Measurements from ENCODE around the gene MYMK. TPM values are rescaled to one million over a fixed set of nuclear protein-coding genes. Genes with fewer than 3 reads are reported as not detected.

The MYMK gene
- total and polyA plus RNA-seq, 2 experiments from 2014 or later = not detected

- H3K27me3 ChIP-seq (ENCODE audit: insufficient read depth) = no peaks in the 10 kb centered on the region
- no peak for DNase-seq (ENCODE audit: low spot score)
- H3K36me3 Mint-ChIP-seq (ENCODE audit: low read depth) = no peaks in the 10 kb centered on the region; the same call in 2 of the 3 replicates
- peak overlapping the region; percentile 73; the same call in 1 of the 2 replicates for H3K4me2 ChIP-seq
- H3K27ac ChIP-seq (ENCODE audit: low read depth) = no peak overlapping the region
- H2AFZ ChIP-seq = peak overlapping the region; percentile 96
- peaks cover 41% of the 10 kb centered on the region for H3K4me1 Mint-ChIP-seq
- no peaks in the 10 kb centered on the region for H3K9me3 Mint-ChIP-seq
- H3F3A ChIP-seq (replicated peaks; ENCODE audit: low read depth) = no peaks in the 10 kb centered on the region
- no peak overlapping the region for H3K27ac Mint-ChIP-seq
- no peaks in the 10 kb centered on the region for H3K79me2 ChIP-seq (replicated peaks; ENCODE audit: insufficient read depth)
- H3K9me2 ChIP-seq (ENCODE audit: insufficient read depth) = no peaks in the 10 kb centered on the region
- H3K36me3 ChIP-seq (ENCODE audit: insufficient read depth) = no peaks in the 10 kb centered on the region
- TF ChIP-seq, protein P1, sequence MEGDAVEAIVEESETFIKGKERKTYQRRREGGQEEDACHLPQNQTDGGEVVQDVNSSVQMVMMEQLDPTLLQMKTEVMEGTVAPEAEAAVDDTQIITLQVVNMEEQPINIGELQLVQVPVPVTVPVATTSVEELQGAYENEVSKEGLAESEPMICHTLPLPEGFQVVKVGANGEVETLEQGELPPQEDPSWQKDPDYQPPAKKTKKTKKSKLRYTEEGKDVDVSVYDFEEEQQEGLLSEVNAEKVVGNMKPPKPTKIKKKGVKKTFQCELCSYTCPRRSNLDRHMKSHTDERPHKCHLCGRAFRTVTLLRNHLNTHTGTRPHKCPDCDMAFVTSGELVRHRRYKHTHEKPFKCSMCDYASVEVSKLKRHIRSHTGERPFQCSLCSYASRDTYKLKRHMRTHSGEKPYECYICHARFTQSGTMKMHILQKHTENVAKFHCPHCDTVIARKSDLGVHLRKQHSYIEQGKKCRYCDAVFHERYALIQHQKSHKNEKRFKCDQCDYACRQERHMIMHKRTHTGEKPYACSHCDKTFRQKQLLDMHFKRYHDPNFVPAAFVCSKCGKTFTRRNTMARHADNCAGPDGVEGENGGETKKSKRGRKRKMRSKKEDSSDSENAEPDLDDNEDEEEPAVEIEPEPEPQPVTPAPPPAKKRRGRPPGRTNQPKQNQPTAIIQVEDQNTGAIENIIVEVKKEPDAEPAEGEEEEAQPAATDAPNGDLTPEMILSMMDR (conservative IDR thresholded peaks at IDR 0.05; ENCODE audit: low read depth in 2 of 2) = peak; percentile 22 to 50; a peak in 2 of 4 replicates
- no peak for TF ChIP-seq NANOG (IDR thresholded peaks at IDR 0.05; ENCODE audit: borderline replicate concordance)
- H3K4me1 ChIP-seq (ENCODE audit: insufficient read depth) = peaks cover 30% of the 10 kb centered on the region
- no peak overlapping the region; the same call in 2 of the 3 replicates for H3K4me3 Mint-ChIP-seq
- H3K4me3 ChIP-seq = no peak overlapping the region
- peaks cover 16% of the 10 kb centered on the region for H3K27me3 Mint-ChIP-seq (ENCODE audit: insufficient read depth, low read depth, poor library complexity)
- H4K20me1 ChIP-seq (replicated peaks; ENCODE audit: insufficient read depth) = no peaks in the 10 kb centered on the region
- ATAC-seq = peak; percentile 9; the same call in 2 of the 3 replicates
Measured at GRCh38 chr9:133525677-133526076, 918 bp upstream of the MYMK start.

DNA sequence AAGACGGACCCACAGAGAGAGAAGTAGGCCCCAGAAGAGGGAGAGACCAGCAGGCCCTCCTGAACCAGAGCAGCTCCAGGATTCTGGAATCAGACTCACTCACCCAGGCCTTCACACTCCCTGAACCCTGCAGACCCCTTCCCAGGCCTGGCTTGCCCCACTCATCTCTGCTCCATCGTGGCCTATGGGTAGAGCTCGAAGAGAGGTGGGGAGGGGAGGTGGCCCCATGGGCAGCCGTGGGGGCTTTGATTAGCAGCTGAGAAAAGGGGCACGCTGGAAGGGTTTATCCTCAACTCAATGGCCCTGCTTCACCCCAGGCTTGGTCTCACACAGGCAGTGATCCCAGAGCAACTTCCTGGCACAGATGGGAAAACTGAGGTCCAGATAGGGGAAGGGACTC lies 613 bp downstream of the MYMK start:
- Histone ChIP-seq H3K36me3 (ENCODE audit: insufficient read depth) (no peaks in the 10 kb centered on the region), H3F3A (replicated peaks; ENCODE audit: low read depth) (no peaks in the 10 kb centered on the region), H3K27me3 (ENCODE audit: insufficient read depth) (no peaks in the 10 kb centered on the region), H2AFZ (no peak overlapping the region), H3K4me2 (no peak overlapping the region), H3K4me1 (ENCODE audit: insufficient read depth) (peaks cover 30% of the 10 kb centered on the region), H3K27ac (ENCODE audit: low read depth) (no peak overlapping the region), H4K20me1 (replicated peaks; ENCODE audit: insufficient read depth) (no peaks in the 10 kb centered on the region), H3K4me3 (no peak overlapping the region), H3K9me2 (ENCODE audit: insufficient read depth) (no peaks in the 10 kb centered on the region), H3K79me2 (replicated peaks; ENCODE audit: insufficient read depth) (no peaks in the 10 kb centered on the region)
- H3K9me3 Mint-ChIP-seq = no peaks in the 10 kb centered on the region
- H3K36me3 Mint-ChIP-seq (ENCODE audit: low read depth) = no peaks in the 10 kb centered on the region; the same call in 2 of the 3 replicates
- no peak overlapping the region for H3K4me3 Mint-ChIP-seq
- DNase-seq (ENCODE audit: low spot score) = no peak
- H3K27me3 Mint-ChIP-seq (ENCODE audit: insufficient read depth, low read depth, poor library complexity) = peaks cover 16% of the 10 kb centered on the region
- peaks cover 37% of the 10 kb centered on the region for H3K4me1 Mint-ChIP-seq
- H3K27ac Mint-ChIP-seq = no peak overlapping the region
- no peak for ATAC-seq
- TF ChIP-seq, protein P2, sequence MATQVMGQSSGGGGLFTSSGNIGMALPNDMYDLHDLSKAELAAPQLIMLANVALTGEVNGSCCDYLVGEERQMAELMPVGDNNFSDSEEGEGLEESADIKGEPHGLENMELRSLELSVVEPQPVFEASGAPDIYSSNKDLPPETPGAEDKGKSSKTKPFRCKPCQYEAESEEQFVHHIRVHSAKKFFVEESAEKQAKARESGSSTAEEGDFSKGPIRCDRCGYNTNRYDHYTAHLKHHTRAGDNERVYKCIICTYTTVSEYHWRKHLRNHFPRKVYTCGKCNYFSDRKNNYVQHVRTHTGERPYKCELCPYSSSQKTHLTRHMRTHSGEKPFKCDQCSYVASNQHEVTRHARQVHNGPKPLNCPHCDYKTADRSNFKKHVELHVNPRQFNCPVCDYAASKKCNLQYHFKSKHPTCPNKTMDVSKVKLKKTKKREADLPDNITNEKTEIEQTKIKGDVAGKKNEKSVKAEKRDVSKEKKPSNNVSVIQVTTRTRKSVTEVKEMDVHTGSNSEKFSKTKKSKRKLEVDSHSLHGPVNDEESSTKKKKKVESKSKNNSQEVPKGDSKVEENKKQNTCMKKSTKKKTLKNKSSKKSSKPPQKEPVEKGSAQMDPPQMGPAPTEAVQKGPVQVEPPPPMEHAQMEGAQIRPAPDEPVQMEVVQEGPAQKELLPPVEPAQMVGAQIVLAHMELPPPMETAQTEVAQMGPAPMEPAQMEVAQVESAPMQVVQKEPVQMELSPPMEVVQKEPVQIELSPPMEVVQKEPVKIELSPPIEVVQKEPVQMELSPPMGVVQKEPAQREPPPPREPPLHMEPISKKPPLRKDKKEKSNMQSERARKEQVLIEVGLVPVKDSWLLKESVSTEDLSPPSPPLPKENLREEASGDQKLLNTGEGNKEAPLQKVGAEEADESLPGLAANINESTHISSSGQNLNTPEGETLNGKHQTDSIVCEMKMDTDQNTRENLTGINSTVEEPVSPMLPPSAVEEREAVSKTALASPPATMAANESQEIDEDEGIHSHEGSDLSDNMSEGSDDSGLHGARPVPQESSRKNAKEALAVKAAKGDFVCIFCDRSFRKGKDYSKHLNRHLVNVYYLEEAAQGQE (IDR thresholded peaks at IDR 0.05; ENCODE audit: unreplicated experiment) = no peak
- no peak for TF ChIP-seq ZNF331 (CRISPR knock-in tag; IDR thresholded peaks at IDR 0.05; ENCODE audit: low read depth)
- no peak for TF ChIP-seq NANOG (IDR thresholded peaks at IDR 0.05; ENCODE audit: borderline replicate concordance)
- TF ChIP-seq EZH2 (IDR thresholded peaks at IDR 0.05; ENCODE audit: low read depth, unreplicated experiment) = no peak
- no peak for TF ChIP-seq CREB1 (CRISPR knock-in tag; IDR thresholded peaks at IDR 0.05; ENCODE audit: low read depth)
- TF ChIP-seq, protein P3, sequence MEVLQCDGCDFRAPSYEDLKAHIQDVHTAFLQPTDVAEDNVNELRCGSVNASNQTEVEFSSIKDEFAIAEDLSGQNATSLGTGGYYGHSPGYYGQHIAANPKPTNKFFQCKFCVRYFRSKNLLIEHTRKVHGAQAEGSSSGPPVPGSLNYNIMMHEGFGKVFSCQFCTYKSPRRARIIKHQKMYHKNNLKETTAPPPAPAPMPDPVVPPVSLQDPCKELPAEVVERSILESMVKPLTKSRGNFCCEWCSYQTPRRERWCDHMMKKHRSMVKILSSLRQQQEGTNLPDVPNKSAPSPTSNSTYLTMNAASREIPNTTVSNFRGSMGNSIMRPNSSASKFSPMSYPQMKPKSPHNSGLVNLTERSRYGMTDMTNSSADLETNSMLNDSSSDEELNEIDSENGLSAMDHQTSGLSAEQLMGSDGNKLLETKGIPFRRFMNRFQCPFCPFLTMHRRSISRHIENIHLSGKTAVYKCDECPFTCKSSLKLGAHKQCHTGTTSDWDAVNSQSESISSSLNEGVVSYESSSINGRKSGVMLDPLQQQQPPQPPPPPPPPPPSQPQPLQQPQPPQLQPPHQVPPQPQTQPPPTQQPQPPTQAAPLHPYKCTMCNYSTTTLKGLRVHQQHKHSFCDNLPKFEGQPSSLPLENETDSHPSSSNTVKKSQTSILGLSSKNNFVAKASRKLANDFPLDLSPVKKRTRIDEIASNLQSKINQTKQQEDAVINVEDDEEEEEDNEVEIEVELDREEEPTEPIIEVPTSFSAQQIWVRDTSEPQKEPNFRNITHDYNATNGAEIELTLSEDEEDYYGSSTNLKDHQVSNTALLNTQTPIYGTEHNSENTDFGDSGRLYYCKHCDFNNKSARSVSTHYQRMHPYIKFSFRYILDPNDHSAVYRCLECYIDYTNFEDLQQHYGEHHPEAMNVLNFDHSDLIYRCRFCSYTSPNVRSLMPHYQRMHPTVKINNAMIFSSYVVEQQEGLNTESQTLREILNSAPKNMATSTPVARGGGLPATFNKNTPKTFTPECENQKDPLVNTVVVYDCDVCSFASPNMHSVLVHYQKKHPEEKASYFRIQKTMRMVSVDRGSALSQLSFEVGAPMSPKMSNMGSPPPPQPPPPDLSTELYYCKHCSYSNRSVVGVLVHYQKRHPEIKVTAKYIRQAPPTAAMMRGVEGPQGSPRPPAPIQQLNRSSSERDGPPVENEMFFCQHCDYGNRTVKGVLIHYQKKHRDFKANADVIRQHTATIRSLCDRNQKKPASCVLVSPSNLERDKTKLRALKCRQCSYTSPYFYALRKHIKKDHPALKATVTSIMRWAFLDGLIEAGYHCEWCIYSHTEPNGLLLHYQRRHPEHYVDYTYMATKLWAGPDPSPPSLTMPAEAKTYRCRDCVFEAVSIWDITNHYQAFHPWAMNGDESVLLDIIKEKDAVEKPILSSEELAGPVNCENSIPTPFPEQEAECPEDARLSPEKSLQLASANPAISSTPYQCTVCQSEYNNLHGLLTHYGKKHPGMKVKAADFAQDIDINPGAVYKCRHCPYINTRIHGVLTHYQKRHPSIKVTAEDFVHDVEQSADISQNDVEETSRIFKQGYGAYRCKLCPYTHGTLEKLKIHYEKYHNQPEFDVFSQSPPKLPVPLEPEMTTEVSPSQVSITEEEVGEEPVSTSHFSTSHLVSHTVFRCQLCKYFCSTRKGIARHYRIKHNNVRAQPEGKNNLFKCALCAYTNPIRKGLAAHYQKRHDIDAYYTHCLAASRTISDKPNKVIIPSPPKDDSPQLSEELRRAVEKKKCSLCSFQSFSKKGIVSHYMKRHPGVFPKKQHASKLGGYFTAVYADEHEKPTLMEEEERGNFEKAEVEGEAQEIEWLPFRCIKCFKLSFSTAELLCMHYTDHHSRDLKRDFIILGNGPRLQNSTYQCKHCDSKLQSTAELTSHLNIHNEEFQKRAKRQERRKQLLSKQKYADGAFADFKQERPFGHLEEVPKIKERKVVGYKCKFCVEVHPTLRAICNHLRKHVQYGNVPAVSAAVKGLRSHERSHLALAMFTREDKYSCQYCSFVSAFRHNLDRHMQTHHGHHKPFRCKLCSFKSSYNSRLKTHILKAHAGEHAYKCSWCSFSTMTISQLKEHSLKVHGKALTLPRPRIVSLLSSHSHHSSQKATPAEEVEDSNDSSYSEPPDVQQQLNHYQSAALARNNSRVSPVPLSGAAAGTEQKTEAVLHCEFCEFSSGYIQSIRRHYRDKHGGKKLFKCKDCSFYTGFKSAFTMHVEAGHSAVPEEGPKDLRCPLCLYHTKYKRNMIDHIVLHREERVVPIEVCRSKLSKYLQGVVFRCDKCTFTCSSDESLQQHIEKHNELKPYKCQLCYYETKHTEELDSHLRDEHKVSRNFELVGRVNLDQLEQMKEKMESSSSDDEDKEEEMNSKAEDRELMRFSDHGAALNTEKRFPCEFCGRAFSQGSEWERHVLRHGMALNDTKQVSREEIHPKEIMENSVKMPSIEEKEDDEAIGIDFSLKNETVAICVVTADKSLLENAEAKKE (CRISPR knock-in tag; IDR thresholded peaks at IDR 0.05) = no peak
- no peak for TF ChIP-seq JUNB (IDR thresholded peaks at IDR 0.05; ENCODE audit: unreplicated experiment)

Measured in GM23338 (cell line).